H9 (cell line): ENCODE results near the gene NUMBL. TPM values are rescaled to one million over a fixed set of nuclear protein-coding genes. Genes with fewer than 3 reads are reported as not detected.

Source experiments
- DNase-seq: peaks from one replicate; pipeline ENCODE4 v3.0.0-alpha.2; 2017
- H2AFZ ChIP-seq: one replicate; pipeline ENCODE4 v1.6.1; 2013; ENCODE audit warnings: mild to moderate bottlenecking, low read length, control low read depth, moderate library complexity
- H2AK5ac ChIP-seq: 2 replicates; pipeline ENCODE4 v1.6.1; 2013; ENCODE audit warnings: low read length, control low read depth, mixed read lengths; ENCODE audit not compliant: insufficient read length
- H2BK120ac ChIP-seq: one replicate; pipeline ENCODE4 v1.6.1; 2013; ENCODE audit warnings: low read depth, mild to moderate bottlenecking, low read length, control low read depth, inconsistent platforms; ENCODE audit not compliant: poor library complexity, severe bottlenecking
- H2BK12ac ChIP-seq: 2 replicates; pipeline ENCODE4 v1.6.1; 2013; ENCODE audit warnings: low read length, control low read depth, mixed read lengths, low read depth; ENCODE audit not compliant: insufficient read length
- H2BK15ac ChIP-seq: 2 replicates; pipeline ENCODE4 v1.6.1; 2013; ENCODE audit warnings: low read depth, low read length, control low read depth
- H2BK20ac ChIP-seq: one replicate; pipeline ENCODE4 v1.6.1; 2013; ENCODE audit warnings: low read depth, mild to moderate bottlenecking, low read length, control low read depth, inconsistent platforms; ENCODE audit not compliant: poor library complexity, severe bottlenecking
- H2BK5ac ChIP-seq: 2 replicates; pipeline ENCODE4 v1.6.1; 2013; ENCODE audit warnings: low read length, control low read depth, mixed read lengths; ENCODE audit not compliant: insufficient read length
- H3K14ac ChIP-seq: 2 replicates; pipeline ENCODE4 v1.6.1; 2013; ENCODE audit warnings: low read length, control low read depth; ENCODE audit not compliant: insufficient read depth
- H3K18ac ChIP-seq: 2 replicates; pipeline ENCODE4 v1.6.1; 2013; ENCODE audit warnings: low read depth, mild to moderate bottlenecking, mixed read lengths, low read length, control low read depth; ENCODE audit not compliant: insufficient read length
- H3K23ac ChIP-seq: 2 replicates; pipeline ENCODE4 v1.6.1; 2013; ENCODE audit warnings: low read length, control low read depth, mixed read lengths, low read depth; ENCODE audit not compliant: insufficient read length
- H3K23me2 ChIP-seq: 2 replicates; pipeline ENCODE4 v1.6.1; 2013; ENCODE audit warnings: low read depth, mild to moderate bottlenecking, mixed read lengths, low read length, control low read depth; ENCODE audit not compliant: insufficient read length, poor library complexity, severe bottlenecking
- H3K27ac ChIP-seq: 2 replicates; pipeline ENCODE4 v1.5.1; 2013; ENCODE audit warnings: low read length, control low read depth, mixed read lengths, low read depth; ENCODE audit not compliant: insufficient read length
- H3K27me3 ChIP-seq: 2 replicates; pipeline ENCODE4 v1.6.1; 2013; ENCODE audit warnings: low read length, control low read depth, inconsistent platforms; ENCODE audit not compliant: insufficient read depth
- H3K4ac ChIP-seq: 2 replicates; pipeline ENCODE4 v1.6.1; 2013; ENCODE audit warnings: low read depth, mild to moderate bottlenecking, control low read depth, inconsistent platforms, low read length, moderate library complexity
- H3K4me1 ChIP-seq: 2 replicates; pipeline ENCODE4 v1.6.1; 2013; ENCODE audit warnings: low read length, control low read depth, inconsistent platforms; ENCODE audit not compliant: insufficient read depth
- H3K4me2 ChIP-seq: 2 replicates; pipeline ENCODE4 v1.6.1; 2013; ENCODE audit warnings: low read length, control low read depth, mixed read lengths; ENCODE audit not compliant: insufficient read length, insufficient read depth
- H3K56ac ChIP-seq: 2 replicates; pipeline ENCODE4 v1.6.1; 2013; ENCODE audit warnings: low read depth, mild to moderate bottlenecking, mixed read lengths, low read length, control low read depth; ENCODE audit not compliant: insufficient read length
- H3K79me1 ChIP-seq: 2 replicates; pipeline ENCODE4 v1.6.1; 2013; ENCODE audit warnings: low read depth, mild to moderate bottlenecking, moderate library complexity, low read length, control low read depth, inconsistent platforms; ENCODE audit not compliant: insufficient read depth, poor library complexity, severe bottlenecking
- H3K79me2 ChIP-seq: 2 replicates; pipeline ENCODE4 v1.6.1; 2013; ENCODE audit warnings: low read length, control low read depth, inconsistent platforms; ENCODE audit not compliant: insufficient read depth
- H3K9ac ChIP-seq: 2 replicates; pipeline ENCODE4 v1.6.1; 2013; ENCODE audit warnings: low read length, control low read depth, mixed read lengths; ENCODE audit not compliant: insufficient read length; ENCODE audit errors: extremely low read depth
- H3K9me3 ChIP-seq: one replicate; pipeline ENCODE4 v1.6.1; 2013; ENCODE audit warnings: low read depth, low read length, inconsistent platforms; ENCODE audit not compliant: control insufficient read depth
- H3T11ph ChIP-seq: one replicate; pipeline ENCODE4 v1.6.1; 2013; ENCODE audit warnings: mild to moderate bottlenecking, low read length, control low read depth, inconsistent platforms
- H4K20me1 ChIP-seq: one replicate; pipeline ENCODE4 v1.6.1; 2013; ENCODE audit not compliant: control insufficient read depth, insufficient read length, insufficient read depth
- H4K5ac ChIP-seq: 2 replicates; pipeline ENCODE4 v1.6.1; 2013; ENCODE audit warnings: low read depth, mild to moderate bottlenecking, mixed read lengths, low read length, control low read depth; ENCODE audit not compliant: insufficient read length
- H4K8ac ChIP-seq: replicated peaks from 2 replicates; pipeline ENCODE4 v1.6.1; 2013; ENCODE audit warnings: low read length, control low read depth, mixed read lengths, low read depth; ENCODE audit not compliant: insufficient read length
- H4K91ac ChIP-seq: 2 replicates; pipeline ENCODE4 v1.6.1; 2013; ENCODE audit warnings: low read depth, mild to moderate bottlenecking, moderate library complexity, mixed read lengths, low read length, control low read depth; ENCODE audit not compliant: insufficient read length
- H3K27ac Mint-ChIP-seq, 3 experiments: 2 replicates in 2 of 3; 3 replicates in 1 of 3; pipeline ENCODE4 v1.8.0; 2020 to 2021; ENCODE audit warnings: mixed read lengths in 3 of 3, mild to moderate bottlenecking in 1 of 3, moderate library complexity in 1 of 3
- H3K27me3 Mint-ChIP-seq: 2 replicates; pipeline ENCODE4 v1.8.0; 2021; ENCODE audit warnings: low read depth, mild to moderate bottlenecking, moderate library complexity, mixed read lengths
- H3K36me3 Mint-ChIP-seq, 3 experiments: 2 replicates in 2 of 3; 3 replicates in 1 of 3; pipeline ENCODE4 v1.8.0; 2020 to 2021; ENCODE audit warnings: low read depth in 3 of 3, mixed read lengths in 3 of 3; ENCODE audit not compliant: insufficient read depth in 1 of 3
- H3K4me1 Mint-ChIP-seq, 2 experiments: 2 replicates each; pipeline ENCODE4 v1.8.0; 2020; ENCODE audit warnings: mixed read lengths in 2 of 2
- H3K4me3 Mint-ChIP-seq, 2 experiments: 2 replicates in 1 of 2; 3 replicates in 1 of 2; pipeline ENCODE4 v1.8.0; 2020 to 2021; ENCODE audit warnings: mild to moderate bottlenecking in 2 of 2, mixed read lengths in 2 of 2, moderate library complexity in 1 of 2
- H3K9me3 Mint-ChIP-seq, 2 experiments: 2 replicates in 1 of 2; 3 replicates in 1 of 2; pipeline ENCODE4 v1.8.0; 2020; ENCODE audit warnings: mild to moderate bottlenecking in 2 of 2, mixed read lengths in 2 of 2, moderate library complexity in 1 of 2
- CTCF ChIP-seq: fragments of 200-600 bp; sonication (generic); conservative IDR thresholded peaks from 3 replicates; pipeline ENCODE4 v1.8.0; 2021; ENCODE audit warnings: antibody characterized with exemption, mild to moderate bottlenecking
- WGBS: extraction: QIAGEN DNeasy Blood & Tissue Kit; methylation state at CpG from one replicate; pipeline ENCODE4 v1.1.7; 2013; ENCODE audit warnings: missing lambda C conversion rate, low lambda C conversion rate, mixed read lengths; ENCODE audit not compliant: insufficient read length; ENCODE audit errors: extremely low coverage; 5-methylcytosine and 5-hydroxymethylcytosine counted together
- total RNA-seq: library from RNA; stranded (reverse); gene quantifications from 2 replicates; pipeline ENCODE4 v1.2.1, GENCODE V29; 2021

Gene NUMBL
- total RNA-seq, 1 experiment from 2014 or later, result 34.5 TPM

GRCh38 chr19:40666803-40667438 lies 23.5 kb downstream of the NUMBL start:
- TF ChIP-seq CTCF, result no peak
- H2BK15ac ChIP-seq, result no peak overlapping the region
- H3K9me3 ChIP-seq, result no peaks in the 10 kb centered on the region
- Mint-ChIP-seq H3K4me1 (peaks cover 5 to 8% of the 10 kb centered on the region in 2 experiments), H3K4me3 (no peak overlapping the region), H3K27ac (no peak overlapping the region; a peak in 1 of 7 replicates), H3K36me3 (peaks cover 19 to 36% (median 33%) of the 10 kb centered on the region in 3 experiments; a peak in 6 of 7 replicates), H3K27me3 (peaks cover 13% of the 10 kb centered on the region), H3K9me3 (no peaks in the 10 kb centered on the region)
- no peak overlapping the region for H3K14ac ChIP-seq
- DNase-seq, result no peak
- no peak overlapping the region for H3K27ac ChIP-seq
- H3K4me2 ChIP-seq, result no peak overlapping the region
- H3K9ac ChIP-seq, result no peak overlapping the region
- H3K27me3 ChIP-seq, result no peaks in the 10 kb centered on the region
- H4K8ac ChIP-seq, result no peak overlapping the region
- H3K4ac ChIP-seq, result no peak overlapping the region
- H3K56ac ChIP-seq, result no peak overlapping the region
- no peak overlapping the region for H2AFZ ChIP-seq
- no peak overlapping the region for H3K18ac ChIP-seq
- H3K23me2 ChIP-seq, result no peaks in the 10 kb centered on the region
- H2BK120ac ChIP-seq, result no peak overlapping the region
- H2AK5ac ChIP-seq, result no peak overlapping the region
- H4K91ac ChIP-seq, result no peak overlapping the region
- no peaks in the 10 kb centered on the region for H3K79me2 ChIP-seq
- no peaks in the 10 kb centered on the region for H3K4me1 ChIP-seq
- no peak overlapping the region for H3T11ph ChIP-seq
- no peak overlapping the region for H3K23ac ChIP-seq
- no peaks in the 10 kb centered on the region for H4K20me1 ChIP-seq
- WGBS, result no CpG with 5 or more reads among the region's 14 CpGs
- H4K5ac ChIP-seq, result no peak overlapping the region
- H2BK20ac ChIP-seq, result no peak overlapping the region
- H2BK12ac ChIP-seq, result no peak overlapping the region
- no peaks in the 10 kb centered on the region for H3K79me1 ChIP-seq
- no peak overlapping the region for H2BK5ac ChIP-seq
